HepG2 (cell line): ENCODE measurements around the gene SNAP47.

ENCODE experiments used
- TBL1XR1 ChIP-seq: fragments of 150-350 bp; IDR thresholded peaks from 2 replicates; pipeline ENCODE4 v1.6.1; 2014; ENCODE audit warnings: borderline replicate concordance, low read length; ENCODE audit not compliant: partially characterized antibody
- ZBTB8A ChIP-seq: sonication (generic); formaldehyde crosslinking; IDR thresholded peaks from 2 replicates; pipeline ENCODE4 v1.4.0; 2020; ENCODE audit warnings: mild to moderate bottlenecking, low read depth, missing genetic modification reagents, borderline replicate concordance

DNA sequence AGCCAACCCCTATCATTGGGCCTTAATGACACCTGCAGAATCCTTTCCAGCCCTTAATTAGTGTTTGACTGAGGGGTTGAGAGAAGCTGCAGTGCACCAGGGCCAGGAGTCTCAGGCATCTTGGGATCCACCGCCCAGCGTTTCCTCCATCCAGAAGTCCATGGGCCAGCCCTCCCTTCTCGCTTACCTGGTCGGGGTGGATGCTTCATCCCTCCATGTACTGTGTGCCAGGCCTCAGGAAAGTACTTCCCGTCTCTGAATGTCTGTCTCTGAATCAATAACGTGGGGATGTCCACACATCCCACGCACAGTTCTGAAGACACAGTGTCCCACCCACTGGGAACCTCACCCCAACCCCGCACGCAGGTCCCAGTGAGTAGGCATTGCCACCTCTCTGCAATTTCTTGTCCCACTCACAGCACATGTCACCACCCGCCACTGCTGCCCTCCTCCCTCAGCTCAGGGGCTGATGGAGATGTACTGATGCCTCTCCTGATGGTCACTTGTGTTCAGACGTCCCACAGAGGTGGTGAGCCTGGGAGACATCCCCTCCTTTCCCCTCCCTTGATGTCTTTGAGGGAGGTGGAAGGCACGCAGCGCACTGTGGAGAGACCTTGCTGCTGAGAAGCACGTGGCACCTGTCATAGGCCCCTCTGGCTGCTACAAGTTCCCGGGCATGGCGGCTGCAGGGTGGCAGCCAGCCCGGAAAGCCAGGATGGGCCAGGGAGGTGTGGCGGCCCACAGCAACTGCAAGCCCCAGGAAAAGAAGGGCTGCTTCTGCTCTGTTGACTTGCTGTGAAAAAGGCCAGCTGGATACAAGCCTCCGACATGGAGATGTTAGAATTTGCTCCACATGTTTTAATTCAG, 50.8 kb downstream of the SNAP47 start:
- TF ChIP-seq ZBTB8A (no peak), TBL1XR1 (no peak)
